GM18505 (cell line): Measurements from ENCODE around the gene CLEC2L.

ENCODE experiments used
- ATAC-seq: cut with Tn5 transposase; IDR thresholded peaks from one replicate; pipeline ENCODE4 v1.9.1; 2021; ENCODE audit not compliant: unreplicated experiment
- POLR2A ChIP-seq: IDR thresholded peaks from 4 replicates; pipeline ENCODE4 v1.6.1; 2011; ENCODE audit warnings: borderline replicate concordance; ENCODE audit not compliant: insufficient read depth, insufficient read length; ENCODE audit errors: extremely low read depth

The CLEC2L gene

GRCh38 chr7:139583826-139584553, 60.5 kb downstream of the CLEC2L start:
- ATAC-seq, result no peak
- TF ChIP-seq POLR2A, result no peak

DNA sequence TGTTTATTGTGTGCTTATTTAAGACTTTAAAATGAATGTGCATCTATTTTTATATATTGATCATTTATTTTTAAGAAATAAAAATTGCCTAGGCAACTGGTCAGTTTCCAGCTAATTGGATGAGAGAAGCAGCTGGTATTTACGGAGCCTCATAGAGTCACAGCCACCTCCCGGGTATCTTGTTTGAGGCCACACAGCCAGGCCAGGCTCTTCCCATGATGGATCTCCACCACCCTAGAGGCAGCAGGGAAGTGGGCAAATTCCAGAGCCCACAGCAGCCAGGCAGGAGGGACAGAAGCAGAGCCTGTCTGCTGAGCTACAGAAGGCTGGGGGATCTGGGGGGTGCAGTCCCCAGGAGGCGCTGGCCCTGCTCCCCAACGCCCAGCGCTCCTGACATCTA, 61.6 kb downstream of the CLEC2L start:
- ATAC-seq, result no peak
- no peak for TF ChIP-seq POLR2A

GRCh38 chr7:139586286-139586685, 62.8 kb downstream of the CLEC2L start:
- no peak for TF ChIP-seq POLR2A
- no peak for ATAC-seq

DNA sequence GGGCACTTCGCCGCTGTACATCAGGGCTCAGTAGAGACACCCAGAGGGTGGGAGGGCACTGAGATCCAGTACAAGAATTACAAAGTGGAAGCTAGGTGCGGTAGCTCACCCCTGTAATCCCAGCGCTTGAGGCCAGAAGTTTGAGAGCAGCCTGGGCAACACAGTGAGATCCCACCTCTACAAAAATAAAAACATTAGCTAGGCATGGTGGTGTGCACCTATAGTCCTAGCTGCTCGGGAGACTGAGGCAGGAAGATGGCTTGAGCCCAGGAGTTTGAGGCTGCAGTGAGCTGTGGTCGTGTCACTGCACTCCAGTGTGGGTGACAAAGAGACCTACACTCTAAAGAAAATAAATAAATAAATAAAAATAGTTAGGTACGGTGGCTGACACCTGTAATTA, 64.0 kb downstream of the CLEC2L start:
- no peak for ATAC-seq
- TF ChIP-seq POLR2A, result no peak

- TF ChIP-seq POLR2A, result no peak
- ATAC-seq, result no peak
These were observed 65.1 kb downstream of the CLEC2L start for GRCh38 chr7:139588632-139589031.

DNA sequence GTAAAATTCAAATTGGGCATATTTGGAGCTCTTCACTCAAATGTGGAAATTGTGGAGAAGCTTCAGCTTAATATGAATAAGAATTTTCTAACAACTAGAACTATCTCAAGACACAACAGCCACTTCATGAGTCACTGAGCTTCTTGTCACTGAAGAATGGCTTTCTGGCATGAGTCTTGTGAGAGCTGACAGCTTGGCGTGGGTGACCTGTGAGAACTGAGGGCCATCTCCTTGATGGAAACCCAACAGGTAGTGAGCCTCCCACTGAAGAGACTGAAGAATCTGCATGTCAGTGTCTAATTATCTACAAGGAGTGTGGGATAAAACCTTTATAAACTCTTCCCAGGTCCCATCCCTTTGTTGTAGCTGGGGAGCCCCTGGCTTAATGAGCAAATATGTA, 66.0 kb downstream of the CLEC2L start:
- TF ChIP-seq POLR2A, result no peak
- no peak for ATAC-seq

- TF ChIP-seq POLR2A, result no peak
These were observed 68.2 kb downstream of the CLEC2L start for GRCh38 chr7:139591550-139592195.

DNA sequence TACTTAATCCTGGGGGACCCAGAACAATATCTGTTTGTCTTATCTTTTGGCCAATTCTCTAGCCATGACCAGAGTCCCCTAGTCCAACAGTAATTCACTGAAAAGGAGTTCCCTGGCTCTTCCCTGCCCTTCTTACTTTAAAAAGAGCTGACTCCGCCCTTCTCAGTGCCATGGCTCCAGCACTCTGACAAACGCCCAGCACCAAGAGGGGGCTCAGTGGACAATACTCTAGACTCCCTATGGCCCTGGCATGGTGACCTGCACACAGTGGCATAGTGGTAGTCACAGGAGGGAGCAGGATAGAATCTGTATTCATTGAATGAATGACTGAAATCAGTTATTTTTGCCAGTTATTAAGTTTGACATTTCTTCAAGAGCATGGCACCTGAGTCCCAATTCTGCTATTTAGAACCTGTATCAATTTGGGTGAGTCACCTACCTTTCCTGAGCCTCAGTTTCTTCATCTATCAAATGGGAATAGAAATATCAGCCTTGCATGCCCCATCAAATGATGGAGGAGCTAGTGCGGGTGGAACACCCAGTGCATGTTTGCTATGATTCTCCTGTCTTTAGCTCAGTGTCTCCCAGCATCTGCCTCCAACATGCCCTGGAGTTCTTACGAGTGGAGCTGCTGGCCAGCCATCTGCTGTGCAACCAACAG, 69.4 kb downstream of the CLEC2L start:
- TF ChIP-seq POLR2A, result no peak
- no peak for ATAC-seq

More at GRCh38 chr7:139591550-139592195, 68.2 kb downstream of the CLEC2L start:
- ATAC-seq, result no peak

GRCh38 chr7:139594090-139594489, 70.6 kb downstream of the CLEC2L start:
- no peak for TF ChIP-seq POLR2A
- ATAC-seq, result no peak
